Measurements from ENCODE around the gene C1orf226.

The C1orf226 gene

DNA sequence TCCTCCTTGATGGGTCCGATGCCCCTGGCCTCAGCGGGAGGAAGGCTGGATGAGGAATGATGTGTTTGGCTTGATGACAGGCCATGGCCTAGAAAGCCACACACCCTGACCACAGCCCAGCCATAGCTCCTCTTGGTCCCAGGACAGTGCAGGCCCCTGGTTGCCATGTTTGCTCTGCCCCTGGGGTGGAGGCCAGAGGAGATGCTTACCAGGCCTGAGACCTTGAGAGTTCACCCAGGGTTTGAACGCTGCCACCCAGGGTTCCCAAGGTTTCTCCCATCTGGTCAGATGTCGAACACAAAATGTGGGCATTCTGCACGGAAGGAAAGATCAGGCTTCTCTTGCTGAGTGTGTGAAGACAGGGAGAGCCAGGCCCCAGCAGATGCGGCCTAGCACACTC, 2.6 kb downstream of the C1orf226 start:
- in situ Hi-C loops (cut with HindIII; ENCODE audit: low sequenced_read_pairs), result no loop called here

DNA sequence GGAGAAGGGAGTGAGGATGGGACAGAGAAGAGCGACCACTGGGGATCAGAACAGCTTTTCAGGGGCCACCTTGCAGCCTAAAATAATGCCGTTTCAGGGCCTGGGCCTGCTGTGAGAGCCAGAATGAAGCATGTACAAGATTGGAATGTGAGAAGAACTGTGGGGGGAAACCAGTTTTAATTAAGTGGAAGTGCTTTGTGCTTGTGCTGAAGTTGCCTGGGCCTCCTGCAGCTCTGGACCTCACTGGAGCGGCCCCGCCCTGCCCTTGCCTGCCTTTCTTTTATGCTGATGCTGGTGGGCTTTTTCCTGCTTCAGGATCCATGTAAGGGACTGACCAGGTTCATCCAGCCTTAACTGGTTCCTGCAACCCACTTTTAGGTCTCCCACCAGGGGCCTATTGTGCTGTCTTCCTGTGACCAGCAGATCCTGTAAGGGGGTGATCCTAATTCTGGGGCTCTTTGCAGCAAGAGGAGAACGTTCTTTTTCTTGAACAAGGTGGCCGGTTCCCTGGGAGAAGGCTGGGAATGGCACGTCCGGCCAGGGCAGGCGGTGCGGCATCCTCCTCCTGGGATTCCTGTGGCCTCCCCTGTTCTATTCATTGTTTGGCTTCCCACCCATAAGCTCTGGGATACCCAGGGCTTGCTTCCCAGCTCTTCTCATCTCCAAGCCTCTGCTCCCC, 3.2 kb downstream of the C1orf226 start:
- in situ Hi-C loops (cut with HindIII; ENCODE audit: low sequenced_read_pairs), result no loop called here

DNA sequence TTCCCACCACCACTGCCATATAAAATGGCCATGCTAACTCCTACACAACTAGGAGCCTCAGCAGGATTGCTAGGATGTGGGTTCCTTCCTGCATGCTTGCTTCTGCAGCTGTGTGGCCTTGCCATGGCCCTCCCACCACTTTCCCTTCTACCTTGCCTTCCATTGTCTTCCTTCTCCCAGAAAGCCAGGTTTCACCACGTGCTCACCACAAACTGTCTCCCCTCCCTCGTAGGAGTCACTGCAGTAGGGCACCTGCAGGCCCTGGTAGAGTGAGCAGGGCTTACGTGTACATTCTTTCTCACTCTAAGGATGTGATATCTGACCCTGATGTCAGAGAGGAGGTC, 3.7 kb downstream of the C1orf226 start:
- in situ Hi-C loops (cut with HindIII; ENCODE audit: low sequenced_read_pairs), result no loop called here

DNA sequence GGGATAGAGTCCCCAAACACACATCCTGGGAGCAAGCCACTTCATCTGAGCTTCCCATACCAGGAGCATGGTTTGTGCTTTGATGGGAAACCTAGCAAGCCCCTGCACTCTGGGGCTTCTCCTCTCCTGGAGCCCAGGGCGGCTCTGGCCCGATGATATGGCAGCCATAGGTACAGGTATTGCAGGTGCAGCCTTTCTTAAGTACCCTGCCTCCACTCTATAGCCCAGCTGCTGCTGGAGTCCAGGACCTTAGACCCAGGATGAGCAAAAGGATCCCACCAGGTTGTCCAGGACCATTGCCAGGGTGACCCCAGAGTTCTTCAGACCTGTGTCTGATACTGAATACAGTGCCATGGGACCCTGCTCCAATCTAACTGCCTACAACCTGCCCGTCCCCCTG, 4.2 kb downstream of the C1orf226 start:
- in situ Hi-C loops (cut with HindIII; ENCODE audit: low sequenced_read_pairs), result no loop called here

DNA sequence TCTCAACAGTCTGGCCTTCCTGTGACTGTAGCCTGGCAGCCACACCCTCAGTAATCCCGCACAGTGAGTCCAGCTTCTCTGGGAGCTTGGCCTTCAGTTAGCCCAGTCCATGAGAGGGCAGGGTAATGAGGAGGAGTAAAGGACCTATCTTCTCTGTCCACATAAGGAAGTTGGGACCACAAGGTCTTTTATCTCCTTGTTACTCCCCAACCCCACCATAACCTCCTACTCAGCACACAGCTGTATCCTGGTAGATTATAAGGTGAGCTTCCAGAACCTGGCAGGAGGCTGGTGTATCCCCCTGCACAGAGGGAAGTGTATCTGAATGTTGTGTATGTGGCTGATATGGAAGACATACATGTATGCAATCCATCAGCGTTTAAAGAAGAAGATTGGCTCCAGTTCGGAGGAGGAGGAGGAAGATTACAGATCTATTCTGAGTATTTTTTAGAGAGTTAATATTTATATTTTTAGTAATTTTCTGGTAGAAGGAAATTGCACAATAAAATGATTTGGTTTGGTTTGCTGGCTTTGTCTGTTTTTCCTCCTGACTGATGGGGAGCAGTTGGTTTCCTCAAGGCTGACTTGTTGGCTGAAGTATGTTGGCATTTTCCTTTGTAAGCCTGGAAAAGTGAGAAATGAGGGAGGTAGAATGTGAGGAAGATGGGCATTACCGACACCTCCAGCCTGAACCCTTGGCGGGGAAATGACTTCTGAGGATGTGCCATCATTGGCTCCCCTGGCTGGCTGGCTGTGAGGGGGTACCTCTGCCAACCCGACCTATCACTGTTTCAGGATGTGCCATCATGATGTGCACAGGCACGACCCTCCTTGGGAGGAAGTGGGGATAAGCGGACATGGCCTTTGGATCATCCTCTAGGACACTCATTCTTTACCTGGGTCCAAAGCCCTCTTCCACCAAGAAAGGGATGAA, 5.0 kb downstream of the C1orf226 start:
- in situ Hi-C loops (cut with HindIII; ENCODE audit: low sequenced_read_pairs), result no loop called here

DNA sequence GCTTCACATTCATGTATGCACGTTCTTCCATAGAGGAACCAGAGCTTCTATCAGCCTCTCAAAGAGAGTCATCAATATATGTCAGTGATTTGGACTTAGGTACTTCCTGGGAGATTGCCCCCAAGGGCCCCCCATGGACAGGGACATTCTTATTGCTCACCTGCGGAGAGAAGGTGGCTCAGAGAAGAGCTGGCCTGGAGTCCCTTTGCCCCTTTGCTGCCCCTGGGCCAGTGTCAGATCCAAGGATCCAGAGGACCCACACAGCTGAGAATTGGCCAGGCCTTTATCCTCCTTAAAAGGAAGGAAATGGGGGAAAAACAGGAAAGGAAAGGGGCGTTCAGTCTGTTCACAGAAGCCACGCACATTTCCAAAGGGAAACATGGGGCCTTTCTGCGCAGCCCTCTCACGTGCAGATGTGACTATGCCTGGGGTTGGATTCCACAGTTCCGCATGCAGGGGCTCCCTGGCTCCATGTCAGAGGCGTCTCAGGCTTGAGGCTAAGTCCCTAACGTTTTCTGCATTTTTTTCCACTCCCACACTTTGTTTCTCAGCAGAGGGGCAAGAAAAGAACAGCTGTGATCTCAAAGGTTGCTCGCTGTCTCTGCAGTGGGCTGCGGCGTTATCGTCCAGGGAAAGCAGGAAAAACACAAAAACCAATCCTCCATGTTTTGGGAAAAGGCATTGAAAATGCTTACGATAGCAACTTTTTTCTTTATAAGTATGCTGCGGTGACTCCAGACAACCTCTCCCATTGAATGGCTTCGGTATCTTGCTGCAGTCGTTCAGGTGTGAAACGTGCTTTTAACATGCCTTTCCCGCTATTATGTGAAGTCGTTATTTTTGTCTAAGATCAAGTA, 5.9 kb downstream of the C1orf226 start:
- in situ Hi-C loops (cut with HindIII; ENCODE audit: low sequenced_read_pairs), result no loop called here

DNA sequence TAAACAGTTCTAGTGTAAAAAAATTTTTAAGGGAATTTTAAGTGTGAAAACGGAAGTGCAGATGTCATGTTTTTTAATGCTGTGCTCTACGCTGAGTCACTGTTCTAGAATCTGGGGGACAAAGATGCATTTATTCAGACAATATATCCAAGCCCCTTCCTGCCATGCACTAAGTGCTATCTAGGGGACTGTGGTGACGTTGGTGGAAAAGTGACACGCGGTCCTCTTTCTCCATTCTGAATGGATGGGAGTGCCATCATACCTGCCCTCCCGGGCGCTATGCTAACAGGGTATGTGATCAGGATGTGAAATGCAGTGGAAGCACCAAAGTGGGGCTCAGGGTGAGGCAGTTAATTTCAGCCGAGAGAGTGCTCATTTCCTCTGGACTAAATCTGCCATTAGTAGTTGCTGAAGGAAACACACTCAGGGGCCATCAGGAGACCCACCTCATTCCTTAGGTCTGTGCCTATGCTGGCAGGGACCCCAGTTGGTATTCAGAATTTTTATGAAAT, 6.6 kb downstream of the C1orf226 start:
- in situ Hi-C loops (cut with HindIII; ENCODE audit: low sequenced_read_pairs), result no loop called here

DNA sequence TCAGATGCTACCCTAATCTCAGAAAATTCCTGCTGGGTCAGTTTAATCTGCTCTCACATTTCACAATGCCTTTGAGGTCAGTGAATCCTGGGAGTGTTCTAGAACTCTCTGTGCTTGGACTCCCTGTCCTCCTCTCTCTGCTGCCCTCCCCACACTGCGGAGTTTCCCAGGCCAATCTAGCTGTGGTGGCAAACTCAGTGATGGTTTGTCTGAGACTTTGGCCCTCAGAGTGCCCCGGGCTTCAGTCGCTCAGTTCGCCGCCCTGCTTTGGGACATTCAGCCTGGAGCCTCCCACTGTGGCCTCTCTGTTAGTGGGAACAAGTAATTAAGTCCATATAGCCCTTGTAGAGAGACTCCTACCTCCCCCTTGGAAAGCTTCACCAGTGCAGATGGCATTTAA, 7.1 kb downstream of the C1orf226 start:
- in situ Hi-C loops (cut with HindIII; ENCODE audit: low sequenced_read_pairs), result no loop called here

DNA sequence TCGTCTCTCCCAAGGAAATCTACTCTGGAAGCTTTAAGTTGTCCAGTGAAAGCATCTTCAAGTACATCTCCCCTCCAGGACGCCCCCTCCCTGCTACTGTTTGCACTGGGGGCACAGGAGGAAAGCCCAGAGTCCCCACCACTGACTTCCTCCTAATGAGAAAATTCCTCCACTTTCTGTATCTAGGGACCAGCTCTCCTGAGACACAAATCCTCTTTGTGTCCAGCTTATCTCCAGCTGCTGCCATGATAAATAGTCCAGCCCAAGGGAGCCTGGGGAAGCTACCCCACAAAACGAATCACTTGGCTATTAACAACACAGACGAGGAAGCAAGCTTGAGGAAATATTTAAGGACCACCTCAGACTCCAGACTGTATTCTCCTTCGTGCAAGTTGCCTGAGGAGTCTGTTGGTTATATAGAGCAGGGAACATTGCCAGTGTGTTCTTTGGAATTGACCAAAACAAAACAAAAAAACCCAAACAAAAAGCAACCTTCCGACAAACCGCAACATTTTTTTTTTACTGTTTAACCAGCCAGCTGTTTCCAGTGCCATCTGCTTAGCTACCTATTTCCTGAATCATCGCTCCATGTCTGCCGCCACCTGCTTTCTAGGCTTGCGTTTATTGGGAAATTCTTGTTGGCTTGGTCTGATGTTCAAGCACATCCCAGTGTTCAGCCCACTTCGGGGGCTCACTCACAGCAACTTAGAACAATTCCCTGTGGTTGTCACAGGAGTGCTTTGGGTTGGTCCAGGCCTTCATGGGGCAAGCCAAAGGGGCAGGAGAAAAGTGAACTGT, 7.7 kb downstream of the C1orf226 start:
- in situ Hi-C loops (cut with HindIII; ENCODE audit: low sequenced_read_pairs), result no loop called here

DNA sequence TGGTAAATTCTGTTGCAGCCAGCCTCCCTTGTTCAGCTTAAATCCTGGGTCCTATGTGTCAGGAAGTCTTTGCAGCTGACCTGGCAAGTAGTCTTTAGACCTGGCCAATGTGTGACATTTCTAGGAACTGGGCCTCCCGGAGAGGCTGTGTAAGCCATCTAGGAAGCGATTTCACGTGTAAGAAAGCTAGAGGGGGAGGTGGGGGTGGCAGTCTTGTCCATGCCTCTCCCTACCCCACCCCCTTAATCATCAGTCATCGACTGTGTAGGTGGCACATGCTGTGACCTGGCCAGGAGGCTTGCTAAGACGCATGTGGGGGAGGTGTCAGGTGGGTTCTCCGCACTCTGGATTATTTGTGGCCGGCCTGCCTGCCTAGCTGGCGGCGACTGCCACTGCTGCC, 8.4 kb downstream of the C1orf226 start:
- in situ Hi-C loops (cut with HindIII; ENCODE audit: low sequenced_read_pairs), result no loop called here

DNA sequence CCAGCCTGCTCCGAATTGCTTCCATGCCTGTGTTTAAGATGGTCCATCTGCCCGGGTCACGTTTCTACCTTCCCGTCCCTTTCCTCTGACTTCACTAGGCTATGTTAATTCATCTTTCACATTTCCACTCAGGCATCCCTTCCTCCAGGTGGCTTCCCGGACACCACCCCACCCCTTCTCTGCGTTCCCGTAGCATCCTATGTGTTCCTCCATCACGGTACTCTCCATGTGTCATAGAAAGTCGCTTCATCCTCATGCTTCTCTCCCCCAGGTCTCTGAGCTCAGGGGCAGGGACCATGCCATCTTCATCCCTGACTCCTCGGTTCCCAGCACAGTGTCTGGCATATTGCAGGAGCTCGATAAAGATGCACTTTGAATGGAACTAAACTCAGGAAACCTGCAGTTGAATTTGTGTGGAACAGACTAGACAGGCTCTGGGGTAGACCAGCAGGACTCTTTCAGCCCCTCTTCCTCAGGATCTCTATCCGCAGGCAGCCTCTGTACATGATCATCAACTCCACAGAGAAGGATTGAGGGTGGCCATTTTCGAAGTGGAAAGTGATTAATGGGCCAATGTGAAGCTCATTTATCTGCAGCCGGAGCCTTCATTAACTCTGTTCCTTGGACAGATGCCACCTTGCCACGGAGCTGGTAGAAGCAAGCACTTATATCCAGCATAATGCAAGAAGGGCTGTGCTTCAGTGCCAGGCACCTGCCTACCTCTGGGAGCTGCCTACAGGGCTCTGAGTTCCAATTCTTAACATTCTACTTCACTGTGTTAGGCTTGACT, 9.1 kb downstream of the C1orf226 start:
- in situ Hi-C loops (cut with HindIII; ENCODE audit: low sequenced_read_pairs), result no loop called here

DNA sequence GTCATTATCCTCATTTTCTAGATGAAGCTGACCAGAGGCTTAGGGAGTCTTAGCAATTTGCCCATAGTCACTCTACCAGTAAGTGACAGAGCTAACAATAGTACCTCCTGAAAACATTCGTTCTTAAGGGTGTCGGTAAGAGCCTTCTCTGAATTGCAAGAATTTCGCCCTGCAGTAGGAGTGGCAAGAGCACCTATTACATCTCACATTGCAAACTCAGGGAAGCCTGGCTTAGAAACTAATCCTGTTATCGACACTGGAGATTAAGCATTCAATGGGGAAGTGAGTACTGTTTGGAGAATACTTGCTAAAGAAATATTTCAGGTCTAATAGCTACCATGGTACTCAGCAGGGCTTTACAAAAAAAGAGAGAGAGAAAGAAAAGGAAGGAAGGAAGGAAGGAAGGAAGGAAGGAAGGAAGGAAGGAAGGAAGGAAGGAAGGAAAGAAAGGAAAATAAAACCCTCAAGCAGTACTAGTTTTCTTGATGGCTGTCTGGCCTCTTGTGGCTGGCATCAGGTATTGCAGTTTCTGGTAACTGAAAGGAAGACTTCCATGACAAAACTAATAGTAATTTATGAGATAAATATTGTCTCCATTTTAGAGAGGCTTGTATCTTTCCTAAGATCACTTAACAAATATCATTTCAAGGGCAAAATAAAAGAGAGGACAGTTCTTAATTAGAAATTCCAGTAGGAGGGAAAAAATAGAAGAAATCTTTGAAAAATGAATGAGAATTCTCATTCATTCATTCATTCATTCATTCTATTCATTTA, 10.4 kb downstream of the C1orf226 start:
- in situ Hi-C loops (cut with HindIII; ENCODE audit: low sequenced_read_pairs), result no loop called here

DNA sequence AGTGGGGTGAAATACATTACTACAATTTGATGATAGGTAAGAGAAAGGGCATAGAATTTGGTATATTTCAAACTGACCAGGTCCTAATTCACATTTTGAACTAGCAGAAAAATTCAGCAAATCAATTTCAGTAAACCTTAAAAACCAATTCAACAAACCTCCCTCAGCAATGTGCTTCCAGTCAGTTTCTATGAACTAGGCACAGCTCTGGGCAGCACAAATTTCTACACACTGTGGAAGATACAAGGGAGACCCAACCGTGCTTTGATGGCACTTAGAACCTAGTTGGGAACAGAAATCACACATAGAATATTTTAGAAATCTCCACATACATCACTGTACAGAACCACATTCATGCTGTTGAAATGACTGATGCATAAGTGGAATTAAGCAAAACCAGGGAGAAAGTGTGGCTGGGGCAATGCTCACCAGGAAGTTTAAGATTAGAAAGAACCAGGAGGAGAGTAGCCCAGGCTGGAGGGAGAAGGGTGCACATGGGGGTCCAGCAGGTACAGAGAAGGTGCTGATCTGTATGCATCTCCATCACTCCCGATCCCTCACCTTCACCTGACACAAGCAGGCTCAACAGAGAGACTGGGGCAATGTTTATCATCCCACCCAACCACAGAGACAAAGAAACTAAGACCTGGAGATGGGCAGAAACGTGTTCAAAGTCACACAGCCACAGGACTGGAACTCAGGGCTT, 14.8 kb downstream of the C1orf226 start:
- in situ Hi-C loops (cut with HindIII; ENCODE audit: low sequenced_read_pairs), result loop anchor here (5.0 kb wide), 1 partner anchor 101 kb away; the partner anchor contains the start of gene UHMK1

DNA sequence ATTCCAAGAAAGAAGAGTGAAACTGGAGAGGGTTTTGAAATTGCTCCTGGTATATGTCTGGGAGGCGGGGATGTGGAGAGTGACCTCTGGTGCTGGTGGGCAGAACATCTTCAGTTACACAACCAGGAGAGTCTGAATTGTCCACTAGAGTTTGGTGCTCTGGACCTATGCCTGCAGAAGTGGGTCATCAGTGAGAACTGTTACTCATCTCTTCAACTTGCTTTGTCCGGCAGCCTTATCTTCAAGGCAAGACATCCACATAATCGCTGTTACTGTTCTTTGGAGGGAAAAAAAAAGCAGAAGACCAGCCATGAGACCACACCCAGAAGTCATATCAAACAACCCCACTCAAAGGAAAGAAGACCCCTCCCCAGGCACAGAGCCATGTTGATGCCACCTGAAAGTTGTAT, 15.5 kb downstream of the C1orf226 start:
- in situ Hi-C loops (cut with HindIII; ENCODE audit: low sequenced_read_pairs), result loop anchor here (5.0 kb wide), 1 partner anchor 100 kb away; the partner anchor contains the start of gene UHMK1

DNA sequence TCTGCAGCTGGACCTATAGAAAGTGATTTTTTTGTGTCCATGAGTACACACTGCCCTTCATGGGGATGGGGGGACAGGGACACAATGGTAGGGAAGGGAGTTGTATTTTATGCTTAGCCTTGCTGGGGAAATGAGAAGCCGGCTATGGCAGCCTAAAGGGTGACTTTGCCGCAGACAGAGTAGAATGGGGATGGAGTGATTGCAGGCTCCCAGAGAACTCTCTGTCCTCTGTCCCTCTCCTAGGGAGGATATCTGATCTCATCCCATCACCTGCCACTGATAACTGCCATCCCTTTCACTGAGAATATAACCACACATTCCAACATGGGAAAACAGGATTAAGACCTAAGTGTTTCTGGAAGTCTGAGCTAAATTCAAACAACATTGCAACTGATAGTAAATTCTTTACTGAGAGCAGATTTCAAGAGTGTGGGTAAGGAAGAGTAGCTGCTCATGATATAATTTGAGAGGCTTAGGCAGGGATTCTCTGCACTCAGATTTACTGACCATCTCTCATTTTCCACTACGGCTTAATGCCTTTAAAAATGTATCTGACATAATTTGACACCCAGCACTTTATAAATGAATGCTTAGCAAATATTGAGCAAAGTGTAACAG, 16.5 kb downstream of the C1orf226 start:
- in situ Hi-C loops (cut with HindIII; ENCODE audit: low sequenced_read_pairs), result loop anchor here (5.0 kb wide), 1 partner anchor 99 kb away; the partner anchor contains the start of gene UHMK1

DNA sequence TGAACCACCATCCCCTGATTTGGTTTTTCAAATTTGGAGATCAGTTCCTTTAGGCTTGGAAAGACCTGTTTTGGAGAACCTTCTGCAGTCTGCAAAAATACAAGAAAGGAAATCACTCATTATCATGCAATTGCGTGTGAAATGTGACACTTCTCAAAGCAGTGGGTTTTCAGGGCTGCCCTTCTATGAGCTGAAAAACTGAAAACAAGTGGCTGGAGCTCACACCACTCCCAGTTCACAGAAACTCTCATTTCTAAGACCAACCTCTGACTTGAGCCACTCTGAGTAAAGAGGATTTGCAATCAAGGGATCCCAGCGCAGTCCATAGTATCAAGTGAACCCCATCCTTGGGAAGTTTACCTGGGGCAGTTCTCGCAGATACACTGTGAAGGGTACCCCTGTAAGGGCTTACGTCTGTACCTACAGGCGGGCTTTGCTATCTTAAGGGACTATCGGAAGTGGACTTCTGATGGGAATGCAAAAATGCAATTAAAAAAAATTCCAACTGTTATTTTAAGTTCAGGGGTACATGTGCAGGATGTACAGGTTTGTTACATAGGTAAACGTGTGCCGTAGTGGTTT, 17.6 kb downstream of the C1orf226 start:
- in situ Hi-C loops (cut with HindIII; ENCODE audit: low sequenced_read_pairs), result loop anchor here (5.0 kb wide), 1 partner anchor 98 kb away; the partner anchor contains the start of gene UHMK1

DNA sequence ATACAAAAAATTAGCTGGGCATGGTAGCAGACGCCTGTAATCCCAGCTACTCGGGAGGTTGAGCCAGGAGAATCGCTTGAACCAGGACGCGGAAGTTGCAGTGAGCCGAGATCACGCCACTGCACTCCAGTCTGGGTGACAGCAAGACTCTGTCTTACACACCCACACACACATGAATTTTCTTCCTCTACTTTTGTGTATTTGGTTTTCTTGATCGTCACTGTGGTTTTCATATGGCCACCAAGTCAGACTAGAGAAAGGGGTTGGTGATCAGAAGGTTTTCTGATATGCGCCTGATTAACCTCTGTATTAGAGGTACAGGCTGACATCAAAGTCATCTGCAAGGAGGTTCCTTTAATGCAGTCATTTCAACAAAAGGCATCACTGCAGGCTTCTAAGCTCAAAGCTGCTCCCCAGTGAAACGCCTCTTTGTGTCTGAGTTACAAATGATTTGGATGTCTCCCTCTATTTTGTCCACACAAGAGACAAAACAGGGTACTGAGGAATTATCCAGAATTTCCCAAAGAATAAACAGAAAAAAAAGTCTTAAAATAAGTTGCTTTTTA, 19.3 kb downstream of the C1orf226 start:
- in situ Hi-C loops (cut with HindIII; ENCODE audit: low sequenced_read_pairs), result no loop called here
